D721Med (cell line): ENCODE results near the gene MMP13.
"Not testable (repeated sequence)": the region's sequence is repeated elsewhere in the genome, so short reads cannot be mapped to it uniquely, and the experiment has no call there.

Experiments
- DNase-seq: peaks from one replicate; pipeline ENCODE4 v3.0.0; 2011; ENCODE audit warnings: low spot score; ENCODE audit not compliant: insufficient read length
- FAIRE-seq: peaks from 2 replicates; lab custom pipeline; 2011; peaks lifted over from hg19 to GRCh38; lab: Jason Lieb, UNC
- TF ChIP-seq, protein P1 (sequence below): IDR thresholded peaks from 2 replicates; pipeline ENCODE4 v1.5.1; 2012; ENCODE audit warnings: mild to moderate bottlenecking, control low read depth; ENCODE audit not compliant: insufficient read depth; ENCODE audit errors: missing control alignments

The MMP13 gene

DNA sequence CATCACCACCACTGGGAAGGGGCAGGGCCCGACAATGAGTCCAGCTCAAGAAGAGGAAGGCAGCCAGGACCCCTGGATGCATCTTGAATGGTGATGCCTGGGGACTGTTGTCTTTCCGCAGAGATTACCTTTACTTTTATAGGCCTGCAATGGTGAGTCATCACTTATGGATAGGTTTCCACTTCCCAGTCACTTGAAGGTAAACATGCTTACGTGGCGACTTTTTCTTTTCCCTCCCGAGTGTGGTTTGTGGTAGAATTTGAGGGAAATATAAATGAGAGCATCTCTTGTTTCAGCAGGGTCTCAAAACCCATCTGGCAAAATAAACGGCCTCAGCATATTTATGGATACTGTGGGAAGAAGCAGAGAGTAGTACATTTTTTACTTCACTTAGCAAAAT lies at the start of gene MMP13:
Gene MMP13 (minus strand): TSS at position 109 of the 400 bp plus-strand sequence. CDS start 27 bp downstream, at position 82.
- no peak for DNase-seq
- no peak for FAIRE-seq
- TF ChIP-seq, protein P1, sequence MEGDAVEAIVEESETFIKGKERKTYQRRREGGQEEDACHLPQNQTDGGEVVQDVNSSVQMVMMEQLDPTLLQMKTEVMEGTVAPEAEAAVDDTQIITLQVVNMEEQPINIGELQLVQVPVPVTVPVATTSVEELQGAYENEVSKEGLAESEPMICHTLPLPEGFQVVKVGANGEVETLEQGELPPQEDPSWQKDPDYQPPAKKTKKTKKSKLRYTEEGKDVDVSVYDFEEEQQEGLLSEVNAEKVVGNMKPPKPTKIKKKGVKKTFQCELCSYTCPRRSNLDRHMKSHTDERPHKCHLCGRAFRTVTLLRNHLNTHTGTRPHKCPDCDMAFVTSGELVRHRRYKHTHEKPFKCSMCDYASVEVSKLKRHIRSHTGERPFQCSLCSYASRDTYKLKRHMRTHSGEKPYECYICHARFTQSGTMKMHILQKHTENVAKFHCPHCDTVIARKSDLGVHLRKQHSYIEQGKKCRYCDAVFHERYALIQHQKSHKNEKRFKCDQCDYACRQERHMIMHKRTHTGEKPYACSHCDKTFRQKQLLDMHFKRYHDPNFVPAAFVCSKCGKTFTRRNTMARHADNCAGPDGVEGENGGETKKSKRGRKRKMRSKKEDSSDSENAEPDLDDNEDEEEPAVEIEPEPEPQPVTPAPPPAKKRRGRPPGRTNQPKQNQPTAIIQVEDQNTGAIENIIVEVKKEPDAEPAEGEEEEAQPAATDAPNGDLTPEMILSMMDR: no peak

DNA sequence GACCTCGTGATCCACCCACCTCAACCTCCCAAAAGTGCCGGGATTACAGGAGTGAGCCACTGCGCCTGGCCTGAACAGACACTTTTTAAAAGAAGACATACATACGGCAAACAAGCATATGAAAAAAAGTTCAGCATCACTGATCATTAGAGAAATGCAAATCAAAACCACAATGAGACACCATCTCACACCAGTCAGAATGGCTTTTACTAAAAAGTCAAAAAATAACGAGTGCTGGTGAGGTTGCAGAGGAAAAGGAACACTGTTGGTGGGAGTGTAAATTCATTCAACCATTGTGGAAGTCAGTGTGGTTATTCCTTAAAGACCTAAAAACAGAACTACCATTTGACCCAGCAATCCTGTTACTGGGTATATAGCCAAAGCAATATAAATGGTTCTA lies 48.7 kb upstream of the MMP13 start:
- FAIRE-seq, DNase-seq: not testable (repeated sequence)

DNA sequence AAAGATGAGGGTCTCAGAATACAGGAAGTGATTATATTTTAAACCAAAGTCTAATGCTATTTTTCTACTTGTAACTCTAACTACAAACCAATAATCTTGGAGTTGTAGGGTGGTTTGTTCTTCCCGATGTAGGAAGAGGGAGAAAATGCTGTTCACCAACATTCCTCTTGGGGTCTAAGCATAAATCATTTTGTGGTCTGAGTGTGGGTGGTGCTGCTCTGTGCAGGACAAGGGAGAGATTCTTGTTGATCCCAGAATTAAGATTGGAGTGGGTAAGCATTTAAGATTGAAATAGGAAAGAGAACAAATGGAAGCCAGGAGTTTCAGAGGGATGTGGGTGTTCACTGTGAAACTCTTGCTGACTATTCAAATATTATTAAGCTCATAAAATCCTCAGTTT lies 38.6 kb upstream of the MMP13 start:
- no peak for DNase-seq
- TF ChIP-seq, protein P1: no peak
- FAIRE-seq: no peak

GRCh38 chr11:102991776-102992175 lies 36.2 kb upstream of the MMP13 start:
- no peak for FAIRE-seq
- no peak for DNase-seq
- TF ChIP-seq, protein P1: no peak

DNA sequence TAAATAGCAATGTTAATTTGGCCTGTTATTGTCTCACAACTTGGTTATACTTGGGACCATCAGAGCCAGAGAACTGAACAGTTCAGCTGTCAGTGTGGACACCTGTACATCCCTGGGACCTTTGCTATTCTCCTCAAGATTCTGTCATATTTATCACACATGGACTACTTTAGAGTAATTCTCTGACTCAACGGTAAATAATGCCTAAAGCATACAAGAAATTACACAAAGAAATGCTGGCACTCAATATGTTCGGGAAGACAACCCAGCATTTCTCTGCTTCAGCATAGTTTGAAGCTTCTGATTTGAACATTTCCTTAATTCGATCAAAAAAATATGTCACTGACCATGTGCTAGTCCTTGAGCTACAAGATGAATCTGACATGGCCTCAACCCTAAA lies 34.6 kb upstream of the MMP13 start:
- DNase-seq (no peak), FAIRE-seq (no peak)
- TF ChIP-seq, protein P1: no peak

DNA sequence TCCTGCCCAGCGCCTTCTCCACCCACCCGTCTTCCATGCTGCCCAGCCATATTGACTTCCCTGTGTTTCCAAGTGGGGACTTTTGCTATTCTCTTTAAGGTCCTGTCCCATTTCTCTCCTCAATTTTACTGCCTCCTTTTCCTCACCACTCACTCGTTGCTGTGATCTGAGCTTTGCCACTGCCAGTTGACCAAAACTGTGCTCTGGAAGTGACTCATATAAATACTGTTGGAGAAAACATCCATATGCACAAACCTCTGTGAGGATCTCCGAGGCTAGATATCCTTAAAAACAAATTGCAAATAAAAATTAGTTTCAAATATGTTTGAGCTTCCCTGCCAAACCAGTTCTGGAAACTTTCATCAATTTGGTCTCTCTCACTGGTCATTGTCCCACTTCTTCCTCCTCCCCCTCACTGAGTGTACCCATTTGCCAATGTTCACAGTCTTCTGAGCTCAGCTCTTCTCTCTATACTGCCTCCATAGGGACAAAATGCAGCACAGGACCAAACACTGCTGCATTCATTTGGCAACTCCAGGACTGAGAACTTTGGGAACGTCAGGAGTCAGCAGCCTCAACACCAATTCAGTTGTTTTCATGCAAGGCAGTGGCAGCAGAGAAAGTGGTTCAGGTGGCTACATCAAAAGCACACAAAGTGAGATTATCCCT lies 34.0 kb upstream of the MMP13 start:
- FAIRE-seq: no peak
- TF ChIP-seq, protein P1: no peak
- no peak for DNase-seq

- TF ChIP-seq, protein P1: no peak
- DNase-seq (no peak), FAIRE-seq (no peak)
Measured at GRCh38 chr11:102986815-102987214, 31.3 kb upstream of the MMP13 start.
